GM23338 (cell line): Measurements from ENCODE around the gene FSD1. TPM values are rescaled to one million over a fixed set of nuclear protein-coding genes. Genes with fewer than 3 reads are reported as not detected.
A peak's percentile ranks its signal among the peaks of the same experiment; 100 is the strongest.
"Not testable (repeated sequence)": the region's sequence is repeated elsewhere in the genome, so short reads cannot be mapped to it uniquely, and the experiment has no call there.

ENCODE experiments used
- ATAC-seq: fragments of 200-7000 bp; cut with Tn5 transposase; 3 replicates; pipeline ENCODE4 v1.9.1; 2020
- DNase-seq: peaks from one replicate; pipeline ENCODE4 v3.0.0-alpha.2; 2015; ENCODE audit warnings: low spot score
- H2AFZ ChIP-seq: fragments of 200-600 bp; sonication (generic); 2 replicates; pipeline ENCODE4 v1.8.0; 2016; ENCODE audit warnings: antibody characterized with exemption, mild to moderate bottlenecking, moderate library complexity
- H3F3A ChIP-seq: fragments of 200-600 bp; sonication (generic); replicated peaks from 2 replicates; pipeline ENCODE4 v1.8.0; 2017; ENCODE audit warnings: antibody characterized with exemption, mixed run types, low read depth
- H3K27ac ChIP-seq: fragments of 200-600 bp; sonication (generic); 2 replicates; pipeline ENCODE4 v1.6.1; 2016; ENCODE audit warnings: low read depth
- H3K27me3 ChIP-seq: fragments of 200-600 bp; sonication (generic); 2 replicates; pipeline ENCODE4 v1.8.0; 2016; ENCODE audit warnings: mild to moderate bottlenecking, mixed run types, moderate library complexity; ENCODE audit not compliant: insufficient read depth
- H3K36me3 ChIP-seq: fragments of 200-600 bp; sonication (generic); 2 replicates; pipeline ENCODE4 v1.8.0; 2016; ENCODE audit warnings: mild to moderate bottlenecking; ENCODE audit not compliant: insufficient read depth
- H3K4me1 ChIP-seq: fragments of 200-600 bp; sonication (generic); 2 replicates; pipeline ENCODE4 v1.8.0; 2016; ENCODE audit warnings: mild to moderate bottlenecking, moderate library complexity; ENCODE audit not compliant: insufficient read depth
- H3K4me2 ChIP-seq: fragments of 200-600 bp; sonication (generic); 2 replicates; pipeline ENCODE4 v1.7.1; 2017; ENCODE audit warnings: mixed run types
- H3K4me3 ChIP-seq: fragments of 200-600 bp; sonication (generic); 2 replicates; pipeline ENCODE4 v1.6.1; 2016; ENCODE audit warnings: mixed run types
- H3K79me2 ChIP-seq: fragments of 200-600 bp; sonication (generic); replicated peaks from 2 replicates; pipeline ENCODE4 v1.8.0; 2017; ENCODE audit warnings: mild to moderate bottlenecking; ENCODE audit not compliant: insufficient read depth
- H3K9me2 ChIP-seq: fragments of 200-600 bp; sonication (generic); 2 replicates; pipeline ENCODE4 v1.8.0; 2017; ENCODE audit not compliant: insufficient read depth
- H4K20me1 ChIP-seq: fragments of 200-600 bp; sonication (generic); replicated peaks from 2 replicates; pipeline ENCODE4 v1.8.0; 2017; ENCODE audit warnings: mild to moderate bottlenecking; ENCODE audit not compliant: insufficient read depth
- H3K27ac Mint-ChIP-seq: 2 replicates; pipeline ENCODE4 v1.8.0; 2020; ENCODE audit warnings: inconsistent platforms, mild to moderate bottlenecking, moderate library complexity, mixed read lengths
- H3K27me3 Mint-ChIP-seq: 3 replicates; pipeline ENCODE4 v1.8.0; 2022; ENCODE audit warnings: low read depth, mild to moderate bottlenecking, moderate library complexity, mixed read lengths, inconsistent platforms; ENCODE audit not compliant: insufficient read depth, poor library complexity
- H3K36me3 Mint-ChIP-seq: 3 replicates; pipeline ENCODE4 v1.8.0; 2021; ENCODE audit warnings: low read depth, mild to moderate bottlenecking, inconsistent platforms, moderate library complexity, mixed read lengths
- H3K4me1 Mint-ChIP-seq: 3 replicates; pipeline ENCODE4 v1.8.0; 2020; ENCODE audit warnings: mild to moderate bottlenecking, inconsistent platforms, mixed read lengths
- H3K4me3 Mint-ChIP-seq: 3 replicates; pipeline ENCODE4 v1.8.0; 2021; ENCODE audit warnings: moderate library complexity, mild to moderate bottlenecking, inconsistent platforms, mixed read lengths
- H3K9me3 Mint-ChIP-seq: 3 replicates; pipeline ENCODE4 v1.8.0; 2020; ENCODE audit warnings: moderate library complexity, mild to moderate bottlenecking, inconsistent platforms, mixed read lengths
- CREB1 ChIP-seq: fragments of 250-450 bp; sonication (Bioruptor Pico); IDR thresholded peaks from 2 replicates; pipeline ENCODE4 v1.5.0; 2020; ENCODE audit warnings: low read depth, mild to moderate bottlenecking, moderate library complexity
- ETS1 ChIP-seq: IDR thresholded peaks from 2 replicates; pipeline ENCODE4 v1.6.1; 2016; ENCODE audit warnings: antibody characterized with exemption
- EZH2 ChIP-seq: fragments of 200-600 bp; sonication (generic); IDR thresholded peaks from one replicate; pipeline ENCODE4 v1.8.0; 2017; ENCODE audit warnings: antibody characterized with exemption, mild to moderate bottlenecking, low read depth; ENCODE audit not compliant: unreplicated experiment
- JUNB ChIP-seq: IDR thresholded peaks from one replicate; pipeline ENCODE4 v1.6.1; 2016; ENCODE audit warnings: antibody characterized with exemption; ENCODE audit not compliant: unreplicated experiment
- NANOG ChIP-seq: IDR thresholded peaks from 2 replicates; pipeline ENCODE4 v1.6.1; 2016; ENCODE audit warnings: antibody characterized with exemption, borderline replicate concordance
- POLR2AphosphoS5 ChIP-seq: IDR thresholded peaks from 2 replicates; pipeline ENCODE4 v1.6.1; 2016; ENCODE audit warnings: antibody characterized with exemption, low read depth
- REST ChIP-seq: IDR thresholded peaks from one replicate; pipeline ENCODE4 v1.6.1; 2018; ENCODE audit warnings: antibody characterized with exemption; ENCODE audit not compliant: unreplicated experiment
- STAT1 ChIP-seq: IDR thresholded peaks from one replicate; pipeline ENCODE4 v1.6.1; 2016; ENCODE audit warnings: antibody characterized with exemption; ENCODE audit not compliant: unreplicated experiment
- ZNF114 ChIP-seq: fragments of 250-450 bp; sonication (Bioruptor Pico); IDR thresholded peaks from 2 replicates; pipeline ENCODE4 v1.5.0; 2020; ENCODE audit warnings: mild to moderate bottlenecking, moderate library complexity
- ZNF462 ChIP-seq: fragments of 250-450 bp; sonication (Bioruptor Pico); IDR thresholded peaks from 2 replicates; pipeline ENCODE4 v1.5.0; 2020; ENCODE audit warnings: mild to moderate bottlenecking, moderate library complexity
- polyA plus RNA-seq: library from polyadenylated mRNA; unstranded; fragments of >200 nt; fragmentation: Nextera tagmentation; extraction: Ambion mirVana; gene quantifications from 2 replicates; pipeline ENCODE4 v1.2.1, GENCODE V29; 2016
- total RNA-seq: library from RNA; depleted of rRNA; stranded (reverse); fragments of >200 nt; shearing (Covaris generic); gene quantifications from 2 replicates; pipeline ENCODE4 v1.2.3, GENCODE V29; 2014

The FSD1 gene
- total and polyA plus RNA-seq, 2 experiments from 2014 or later = 50.7 to 82.9 TPM

- not testable (repeated sequence) for ATAC-seq, H3K27ac Mint-ChIP-seq, H3K4me3 Mint-ChIP-seq, H3F3A ChIP-seq, DNase-seq, H4K20me1 ChIP-seq, H3K9me3 Mint-ChIP-seq, H3K36me3 ChIP-seq, H2AFZ ChIP-seq, H3K4me2 ChIP-seq, H3K79me2 ChIP-seq, H3K4me1 Mint-ChIP-seq, H3K27ac ChIP-seq, H3K9me2 ChIP-seq, H3K4me1 ChIP-seq, H3K4me3 ChIP-seq
- H3K36me3 Mint-ChIP-seq = peaks cover 11% of the 10 kb centered on the region; the same call in 2 of the 3 replicates
- H3K27me3 Mint-ChIP-seq = peaks cover 11% of the 10 kb centered on the region
- H3K27me3 ChIP-seq = peaks cover 15% of the 10 kb centered on the region; the same call in 1 of the 2 replicates
Measured at GRCh38 chr19:4274321-4274686, 30.1 kb upstream of the FSD1 start.

- H3K4me2 ChIP-seq = no peak overlapping the region
- Mint-ChIP-seq H3K27me3 (peaks cover 38% of the 10 kb centered on the region), H3K4me1 (peaks cover 4% of the 10 kb centered on the region; the same call in 2 of the 3 replicates), H3K9me3 (no peaks in the 10 kb centered on the region), H3K27ac (no peak overlapping the region), H3K4me3 (peak overlapping the region; percentile 32; the same call in 1 of the 3 replicates), H3K36me3 (no peaks in the 10 kb centered on the region)
- no peaks in the 10 kb centered on the region for H4K20me1 ChIP-seq
- no peak overlapping the region for H2AFZ ChIP-seq
- no peaks in the 10 kb centered on the region for H3K79me2 ChIP-seq
- no peak overlapping the region for H3K27ac ChIP-seq
- peaks cover 5% of the 10 kb centered on the region; the same call in 1 of the 2 replicates for H3F3A ChIP-seq
- no peaks in the 10 kb centered on the region for H3K36me3 ChIP-seq
- no peaks in the 10 kb centered on the region for H3K9me2 ChIP-seq
- DNase-seq = peak; percentile 35
- no peak for ATAC-seq
- no peak overlapping the region for H3K4me3 ChIP-seq
- peaks cover 44% of the 10 kb centered on the region for H3K27me3 ChIP-seq
- peaks cover 4% of the 10 kb centered on the region; the same call in 1 of the 2 replicates for H3K4me1 ChIP-seq
- TF ChIP-seq POLR2AphosphoS5 (no peak), NANOG (no peak), REST (no peak), EZH2 (no peak), CREB1 (CRISPR knock-in tag) (no peak), JUNB (no peak), ETS1 (no peak), STAT1 (no peak), ZNF114 (no peak), ZNF462 (CRISPR knock-in tag) (no peak)
Measured at GRCh38 chr19:4277191-4277696, 27.2 kb upstream of the FSD1 start.
